Neural progenitor cell (in vitro differentiated cells): Measurements from ENCODE around the gene HSF4. TPM values are rescaled to one million over a fixed set of nuclear protein-coding genes. Genes with fewer than 3 reads are reported as not detected.
A peak's percentile ranks its signal among the peaks of the same experiment; 100 is the strongest.

Experiments
- DNase-seq: peaks from one replicate; pipeline ENCODE4 v3.0.0-alpha.2; 2016; ENCODE audit warnings: low spot score
- H2AFZ ChIP-seq: fragments of 200-600 bp; sonication (generic); replicated peaks from 2 replicates; pipeline ENCODE4 v1.6.1; 2016; ENCODE audit warnings: antibody characterized with exemption
- H3F3A ChIP-seq: fragments of 200-600 bp; sonication (generic); 2 replicates; pipeline ENCODE4 v1.6.1; 2016; ENCODE audit warnings: antibody characterized with exemption, low read depth
- H3K27ac ChIP-seq: fragments of 200-600 bp; sonication (generic); 2 replicates; pipeline ENCODE4 v1.5.1; 2016; ENCODE audit warnings: mild to moderate bottlenecking
- H3K27me3 ChIP-seq: fragments of 200-600 bp; sonication (generic); 2 replicates; pipeline ENCODE4 v1.6.1; 2016; ENCODE audit warnings: mild to moderate bottlenecking, moderate library complexity
- H3K36me3 ChIP-seq: fragments of 200-600 bp; sonication (generic); 2 replicates; pipeline ENCODE4 v1.5.1; 2016
- H3K4me1 ChIP-seq: fragments of 200-600 bp; sonication (generic); 2 replicates; pipeline ENCODE4 v1.6.1; 2016; ENCODE audit warnings: mixed run types
- H3K4me2 ChIP-seq: fragments of 200-600 bp; sonication (generic); 2 replicates; pipeline ENCODE4 v1.6.1; 2016
- H3K4me3 ChIP-seq: fragments of 200-600 bp; sonication (generic); 2 replicates; pipeline ENCODE4 v1.5.1; 2016
- H3K79me2 ChIP-seq: fragments of 200-600 bp; sonication (generic); 2 replicates; pipeline ENCODE4 v1.6.1; 2016; ENCODE audit warnings: low read depth
- H3K9ac ChIP-seq: fragments of 200-600 bp; sonication (generic); 2 replicates; pipeline ENCODE4 v1.6.1; 2016
- H3K9me3 ChIP-seq: fragments of 200-600 bp; sonication (generic); 2 replicates; pipeline ENCODE4 v1.5.1; 2016; ENCODE audit warnings: low read depth
- H4K20me1 ChIP-seq: fragments of 200-600 bp; sonication (generic); 2 replicates; pipeline ENCODE4 v1.6.1; 2016; ENCODE audit warnings: low read depth
- H3K27ac Mint-ChIP-seq: 3 replicates; pipeline ENCODE4 v1.8.0; 2021; ENCODE audit warnings: mixed read lengths
- H3K27me3 Mint-ChIP-seq: 2 replicates; pipeline ENCODE4 v1.8.0; 2022; ENCODE audit warnings: low read depth, mild to moderate bottlenecking, inconsistent platforms, moderate library complexity, mixed read lengths; ENCODE audit not compliant: insufficient read depth
- H3K36me3 Mint-ChIP-seq: 3 replicates; pipeline ENCODE4 v1.8.0; 2021; ENCODE audit warnings: mixed read lengths
- H3K4me1 Mint-ChIP-seq: 3 replicates; pipeline ENCODE4 v1.8.0; 2021; ENCODE audit warnings: mixed read lengths
- H3K4me3 Mint-ChIP-seq: 3 replicates; pipeline ENCODE4 v1.8.0; 2021; ENCODE audit warnings: mild to moderate bottlenecking, moderate library complexity, mixed read lengths
- H3K9me3 Mint-ChIP-seq: 3 replicates; pipeline ENCODE4 v1.8.0; 2020; ENCODE audit warnings: mixed read lengths
- CTCF ChIP-seq: fragments of 200-600 bp; sonication (generic); IDR thresholded peaks from 2 replicates; pipeline ENCODE4 v1.5.1; 2017; ENCODE audit warnings: antibody characterized with exemption, mild to moderate bottlenecking
- EZH2 ChIP-seq: fragments of 200-600 bp; sonication (generic); IDR thresholded peaks from 2 replicates; pipeline ENCODE4 v1.6.1; 2017; ENCODE audit warnings: antibody characterized with exemption, mild to moderate bottlenecking, moderate library complexity
- EZH2phosphoT487 ChIP-seq: fragments of 200-600 bp; sonication (generic); IDR thresholded peaks from 2 replicates; pipeline ENCODE4 v1.6.1; 2017; ENCODE audit warnings: antibody characterized with exemption
- total RNA-seq: library from RNA; depleted of rRNA; stranded (reverse); fragments of >200 nt; gene quantifications from 2 replicates; pipeline ENCODE4 v1.2.3, GENCODE V29; 2015; ENCODE audit warnings: low replicate concordance

Gene HSF4
- total RNA-seq, 1 donor from 2014 or later: not detected

GRCh38 chr16:67155295-67156142 is 9.0 kb upstream of the HSF4 start:
- no peaks in the 10 kb centered on the region for H3K36me3 ChIP-seq
- TF ChIP-seq EZH2phosphoT487 (peak; percentile 90), EZH2 (peak; percentile 97), CTCF (peak; percentile 88)
- Mint-ChIP-seq H3K36me3 (no peaks in the 10 kb centered on the region), H3K4me3 (peak overlapping the region; percentile 78), H3K27me3 (peaks cover 79% of the 10 kb centered on the region), H3K27ac (no peak overlapping the region), H3K4me1 (peaks cover 16% of the 10 kb centered on the region), H3K9me3 (no peaks in the 10 kb centered on the region)
- H3K4me3 ChIP-seq: peak overlapping the region; percentile 48
- H3K4me2 ChIP-seq: peak overlapping the region; percentile 83
- peaks cover 100% of the 10 kb centered on the region for H3K27me3 ChIP-seq
- H4K20me1 ChIP-seq: peaks cover 33% of the 10 kb centered on the region
- peaks cover 25% of the 10 kb centered on the region for H3F3A ChIP-seq
- no peaks in the 10 kb centered on the region for H3K79me2 ChIP-seq
- H3K4me1 ChIP-seq: peaks cover 6% of the 10 kb centered on the region
- no peaks in the 10 kb centered on the region for H3K9me3 ChIP-seq
- H2AFZ ChIP-seq: peak overlapping the region; percentile 55
- no peak overlapping the region for H3K9ac ChIP-seq
- no peak overlapping the region for H3K27ac ChIP-seq
- peak; percentile 95 for DNase-seq

GRCh38 chr16:67156143-67156844 is 8.3 kb upstream of the HSF4 start:
- H3K36me3 ChIP-seq: no peaks in the 10 kb centered on the region
- peaks cover 82% of the 10 kb centered on the region for H3K27me3 Mint-ChIP-seq
- no peak overlapping the region for H2AFZ ChIP-seq
- H3K36me3 Mint-ChIP-seq: no peaks in the 10 kb centered on the region
- no peak overlapping the region for H3K27ac ChIP-seq
- no peaks in the 10 kb centered on the region for H3K9me3 ChIP-seq
- H3K9ac ChIP-seq: no peak overlapping the region
- H3K9me3 Mint-ChIP-seq: no peaks in the 10 kb centered on the region
- peak overlapping the region; percentile 36 for H3K4me3 Mint-ChIP-seq
- TF ChIP-seq EZH2phosphoT487: no peak
- no peak for TF ChIP-seq CTCF
- no peak for TF ChIP-seq EZH2
- H3K4me1 Mint-ChIP-seq: peaks cover 15% of the 10 kb centered on the region
- no peak overlapping the region for H3K27ac Mint-ChIP-seq
- H3K4me1 ChIP-seq: peaks cover 6% of the 10 kb centered on the region
- no peaks in the 10 kb centered on the region for H3K79me2 ChIP-seq
- H3K27me3 ChIP-seq: peaks cover 100% of the 10 kb centered on the region
- H4K20me1 ChIP-seq: peaks cover 37% of the 10 kb centered on the region
- DNase-seq: no peak
- no peak overlapping the region for H3K4me2 ChIP-seq
- H3K4me3 ChIP-seq: no peak overlapping the region
- H3F3A ChIP-seq: peaks cover 21% of the 10 kb centered on the region

- no peak overlapping the region for H3K4me3 ChIP-seq
- no peak overlapping the region for H2AFZ ChIP-seq
- no peak overlapping the region for H3K27ac Mint-ChIP-seq
- no peaks in the 10 kb centered on the region for H3K9me3 ChIP-seq
- H3K27me3 Mint-ChIP-seq: peaks cover 83% of the 10 kb centered on the region
- no peaks in the 10 kb centered on the region for H3K9me3 Mint-ChIP-seq
- no peaks in the 10 kb centered on the region for H3K36me3 Mint-ChIP-seq
- H3K9ac ChIP-seq: no peak overlapping the region
- no peak overlapping the region for H3K4me2 ChIP-seq
- H3K4me1 Mint-ChIP-seq: peaks cover 10% of the 10 kb centered on the region
- DNase-seq: no peak
- H4K20me1 ChIP-seq: peaks cover 46% of the 10 kb centered on the region
- H3K4me3 Mint-ChIP-seq: peak overlapping the region; percentile 47
- H3K27me3 ChIP-seq: peaks cover 100% of the 10 kb centered on the region
- no peaks in the 10 kb centered on the region for H3K79me2 ChIP-seq
- H3K36me3 ChIP-seq: no peaks in the 10 kb centered on the region
- H3F3A ChIP-seq: peaks cover 15% of the 10 kb centered on the region
- peaks cover 6% of the 10 kb centered on the region for H3K4me1 ChIP-seq
- no peak for TF ChIP-seq EZH2phosphoT487
- H3K27ac ChIP-seq: no peak overlapping the region
These were observed 7.3 kb upstream of the HSF4 start for GRCh38 chr16:67157106-67157748.
